SK-N-SH treated with all-trans-retinoic acid at 6 μM for 48 hours (cell line): Measurements from ENCODE around the gene TACR1.
A peak's percentile ranks its signal among the peaks of the same experiment; 100 is the strongest.

Experiments
- ATAC-seq: fragments of 200-7000 bp; cut with Tn5 transposase; 3 replicates; pipeline ENCODE4 v1.9.1; 2020; ENCODE audit warnings: mild to moderate bottlenecking, moderate library complexity
- ARNTL ChIP-seq: fragments of 450-650 bp; formaldehyde crosslinking; IDR thresholded peaks from 2 replicates; pipeline ENCODE4 v1.5.0; 2020; ENCODE audit warnings: low read depth, mild to moderate bottlenecking, moderate library complexity, borderline replicate concordance
- BACH2 ChIP-seq: fragments of 250-450 bp; sonication (Bioruptor Pico); IDR thresholded peaks from 2 replicates; pipeline ENCODE4 v1.9.0; 2021; ENCODE audit warnings: mild to moderate bottlenecking, borderline replicate concordance
- CREB5 ChIP-seq: fragments of 250-450 bp; sonication (Bioruptor Pico); IDR thresholded peaks from 2 replicates; pipeline ENCODE4 v1.5.1; 2020; ENCODE audit warnings: low read depth, mild to moderate bottlenecking, moderate library complexity
- CSDC2 ChIP-seq: fragments of 250-450 bp; sonication (Bioruptor Pico); IDR thresholded peaks from 2 replicates; pipeline ENCODE4 v1.5.0; 2020; ENCODE audit warnings: mild to moderate bottlenecking, moderate library complexity
- ESRRG ChIP-seq: fragments of 250-450 bp; sonication (Bioruptor Pico); IDR thresholded peaks from 2 replicates; pipeline ENCODE4 v1.6.1; 2021; ENCODE audit warnings: mild to moderate bottlenecking
- GLIS3 ChIP-seq: fragments of 250-450 bp; sonication (Bioruptor Pico); IDR thresholded peaks from 2 replicates; pipeline ENCODE4 v1.5.0; 2020; ENCODE audit warnings: mild to moderate bottlenecking, moderate library complexity
- OSR1 ChIP-seq: fragments of 250-450 bp; sonication (Bioruptor Pico); IDR thresholded peaks from 2 replicates; pipeline ENCODE4 v1.8.0; 2022; ENCODE audit warnings: moderate library complexity, mild to moderate bottlenecking, inconsistent platforms
- PATZ1 ChIP-seq: fragments of 250-450 bp; sonication (Bioruptor Pico); IDR thresholded peaks from 2 replicates; pipeline ENCODE4 v1.8.0; 2020; ENCODE audit warnings: mild to moderate bottlenecking, moderate library complexity, borderline replicate concordance
- POU6F1 ChIP-seq: fragments of 250-450 bp; sonication (Bioruptor Pico); IDR thresholded peaks from 2 replicates; pipeline ENCODE4 v1.8.0; 2021; ENCODE audit warnings: low read depth, mild to moderate bottlenecking, moderate library complexity, borderline replicate concordance
- RARB ChIP-seq: fragments of 250-450 bp; sonication (Bioruptor Pico); IDR thresholded peaks from 2 replicates; pipeline ENCODE4 v1.8.0; 2021; ENCODE audit warnings: mild to moderate bottlenecking, moderate library complexity
- SNAI2 ChIP-seq: fragments of 250-450 bp; sonication (Bioruptor Pico); IDR thresholded peaks from 2 replicates; pipeline ENCODE4 v1.5.0; 2020; ENCODE audit warnings: mild to moderate bottlenecking, moderate library complexity
- TCF4 ChIP-seq: fragments of 250-450 bp; sonication (Bioruptor Pico); IDR thresholded peaks from 2 replicates; pipeline ENCODE4 v1.8.0; 2021; ENCODE audit warnings: mild to moderate bottlenecking, moderate library complexity, borderline replicate concordance
- TOX ChIP-seq: fragments of 250-450 bp; sonication (Bioruptor Pico); IDR thresholded peaks from 2 replicates; pipeline ENCODE4 v1.8.0; 2021; ENCODE audit warnings: mild to moderate bottlenecking, moderate library complexity, borderline replicate concordance
- TSHZ2 ChIP-seq: fragments of 250-450 bp; sonication (Bioruptor Pico); IDR thresholded peaks from 2 replicates; pipeline ENCODE4 v1.5.0; 2020; ENCODE audit warnings: mild to moderate bottlenecking, moderate library complexity
- ZC3H10 ChIP-seq: fragments of 250-450 bp; sonication (Bioruptor Pico); IDR thresholded peaks from 2 replicates; pipeline ENCODE4 v1.5.1; 2021; ENCODE audit warnings: mild to moderate bottlenecking, moderate library complexity
- ZFP3 ChIP-seq: fragments of 250-450 bp; sonication (Bioruptor Pico); IDR thresholded peaks from 2 replicates; pipeline ENCODE4 v1.5.0; 2020; ENCODE audit warnings: mild to moderate bottlenecking, moderate library complexity
- ZNF565 ChIP-seq: fragments of 450-650 bp; formaldehyde crosslinking; conservative IDR thresholded peaks from 2 replicates; pipeline ENCODE4 v1.5.0; 2020; ENCODE audit warnings: low read depth, mild to moderate bottlenecking, moderate library complexity
- ZNF70 ChIP-seq: fragments of 450-650 bp; formaldehyde crosslinking; IDR thresholded peaks from 2 replicates; pipeline ENCODE4 v1.5.0; 2020; ENCODE audit warnings: mild to moderate bottlenecking, moderate library complexity
- ZNF8 ChIP-seq: fragments of 450-650 bp; formaldehyde crosslinking; IDR thresholded peaks from 2 replicates; pipeline ENCODE4 v1.5.0; 2020; ENCODE audit warnings: mild to moderate bottlenecking, moderate library complexity
- TF ChIP-seq, protein P1 (sequence below): fragments of 250-450 bp; sonication (Bioruptor Pico); IDR thresholded peaks from 2 replicates; pipeline ENCODE4 v1.5.1; 2021; ENCODE audit warnings: mild to moderate bottlenecking, moderate library complexity

TACR1 gene

GRCh38 chr2:75133621-75134570, 65.4 kb downstream of the TACR1 start:
- ATAC-seq, result no peak
- TF ChIP-seq CREB5, result no peak
- no peak for TF ChIP-seq SNAI2 (CRISPR knock-in tag)
- TF ChIP-seq ZNF8 (CRISPR knock-in tag), result no peak
- no peak for TF ChIP-seq TOX (CRISPR knock-in tag)
- no peak for TF ChIP-seq TSHZ2
- TF ChIP-seq ESRRG (CRISPR knock-in tag), result no peak
- no peak for TF ChIP-seq ZC3H10 (CRISPR knock-in tag)

DNA sequence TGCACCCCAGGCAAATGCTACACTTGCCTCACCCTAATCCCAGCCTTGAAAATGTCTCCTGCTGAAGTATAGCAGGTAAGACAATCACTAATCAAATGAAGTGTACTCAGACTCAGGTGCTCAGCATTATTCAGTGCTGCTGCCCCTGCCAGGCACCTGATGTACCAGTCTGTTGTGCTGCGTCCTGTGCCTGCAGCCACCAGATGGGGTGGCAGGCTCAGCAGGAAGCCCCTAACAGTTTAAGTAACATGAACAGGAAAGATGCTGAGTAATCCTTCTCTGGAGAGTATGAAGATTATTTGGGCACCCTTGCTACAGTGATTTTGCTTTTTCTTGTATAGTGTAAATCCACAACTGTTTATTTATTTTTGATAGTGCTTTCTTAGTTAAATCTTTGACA, 69.1 kb downstream of the TACR1 start:
- no peak for TF ChIP-seq GLIS3
- no peak for TF ChIP-seq CSDC2 (CRISPR knock-in tag)
- no peak for TF ChIP-seq TCF4 (CRISPR knock-in tag)
- no peak for TF ChIP-seq RARB (CRISPR knock-in tag)
- TF ChIP-seq TSHZ2, result no peak
- TF ChIP-seq ZNF565 (CRISPR knock-in tag), result no peak
- TF ChIP-seq PATZ1 (CRISPR knock-in tag), result no peak
- no peak for TF ChIP-seq ZC3H10 (CRISPR knock-in tag)
- no peak for TF ChIP-seq ESRRG (CRISPR knock-in tag)
- TF ChIP-seq ARNTL (CRISPR knock-in tag), result no peak
- no peak for TF ChIP-seq ZFP3 (CRISPR knock-in tag)
- TF ChIP-seq, protein P1, sequence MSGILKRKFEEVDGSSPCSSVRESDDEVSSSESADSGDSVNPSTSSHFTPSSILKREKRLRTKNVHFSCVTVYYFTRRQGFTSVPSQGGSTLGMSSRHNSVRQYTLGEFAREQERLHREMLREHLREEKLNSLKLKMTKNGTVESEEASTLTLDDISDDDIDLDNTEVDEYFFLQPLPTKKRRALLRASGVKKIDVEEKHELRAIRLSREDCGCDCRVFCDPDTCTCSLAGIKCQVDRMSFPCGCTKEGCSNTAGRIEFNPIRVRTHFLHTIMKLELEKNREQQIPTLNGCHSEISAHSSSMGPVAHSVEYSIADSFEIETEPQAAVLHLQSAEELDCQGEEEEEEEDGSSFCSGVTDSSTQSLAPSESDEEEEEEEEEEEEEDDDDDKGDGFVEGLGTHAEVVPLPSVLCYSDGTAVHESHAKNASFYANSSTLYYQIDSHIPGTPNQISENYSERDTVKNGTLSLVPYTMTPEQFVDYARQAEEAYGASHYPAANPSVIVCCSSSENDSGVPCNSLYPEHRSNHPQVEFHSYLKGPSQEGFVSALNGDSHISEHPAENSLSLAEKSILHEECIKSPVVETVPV, result no peak
- TF ChIP-seq OSR1, result no peak
- TF ChIP-seq POU6F1 (CRISPR knock-in tag), result no peak
- TF ChIP-seq ZNF8 (CRISPR knock-in tag), result no peak
- no peak for TF ChIP-seq ZNF70 (CRISPR knock-in tag)
- no peak for TF ChIP-seq BACH2 (CRISPR knock-in tag)
- ATAC-seq, result peak; percentile 36; the same call in 1 of the 3 replicates
